Epithelial cell of proximal tubule (primary cell): ENCODE results near the gene FAM90A1. TPM values are rescaled to one million over a fixed set of nuclear protein-coding genes. Genes with fewer than 3 reads are reported as not detected.
"Not testable (repeated sequence)": the region's sequence is repeated elsewhere in the genome, so short reads cannot be mapped to it uniquely, and the experiment has no call there.

Experiments
- DNase-seq: peaks from one replicate; pipeline ENCODE4 v3.0.0-alpha.2; 2011; ENCODE audit warnings: low read depth
- H3K4me3 ChIP-seq: 2 replicates; pipeline ENCODE4 v1.5.1; 2011; ENCODE audit warnings: low read depth, mild to moderate bottlenecking, low read length
- total RNA-seq: library from RNA; depleted of rRNA; stranded (reverse); fragments of >200 nt; gene quantifications from 2 replicates; pipeline ENCODE4 v1.2.3, GENCODE V29; 2015

The FAM90A1 gene, protein sequence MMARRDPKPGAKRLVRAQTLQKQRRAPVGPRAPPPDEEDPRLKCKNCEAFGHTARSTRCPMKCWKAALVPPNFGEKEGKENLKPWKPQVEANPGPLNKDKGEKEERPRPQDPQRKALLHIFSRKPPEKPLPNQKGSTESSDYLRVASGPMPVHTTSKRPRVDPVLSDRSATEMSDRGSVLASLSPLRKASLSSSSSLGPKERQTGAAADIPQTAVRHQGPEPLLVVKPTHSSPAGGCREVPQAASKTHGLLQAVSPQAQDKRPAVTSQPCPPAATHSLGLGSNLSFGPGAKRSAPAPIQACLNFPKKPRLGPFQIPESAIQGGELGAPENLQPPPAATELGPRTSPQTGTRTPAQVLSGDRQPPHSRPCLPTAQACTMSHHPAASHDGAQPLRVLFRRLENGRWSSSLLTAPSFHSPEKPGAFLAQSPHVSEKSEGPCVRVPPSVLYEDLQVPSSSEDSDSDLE
- total RNA-seq: 0.23 TPM in 1 of 2 replicates, not detected in the other

DNA sequence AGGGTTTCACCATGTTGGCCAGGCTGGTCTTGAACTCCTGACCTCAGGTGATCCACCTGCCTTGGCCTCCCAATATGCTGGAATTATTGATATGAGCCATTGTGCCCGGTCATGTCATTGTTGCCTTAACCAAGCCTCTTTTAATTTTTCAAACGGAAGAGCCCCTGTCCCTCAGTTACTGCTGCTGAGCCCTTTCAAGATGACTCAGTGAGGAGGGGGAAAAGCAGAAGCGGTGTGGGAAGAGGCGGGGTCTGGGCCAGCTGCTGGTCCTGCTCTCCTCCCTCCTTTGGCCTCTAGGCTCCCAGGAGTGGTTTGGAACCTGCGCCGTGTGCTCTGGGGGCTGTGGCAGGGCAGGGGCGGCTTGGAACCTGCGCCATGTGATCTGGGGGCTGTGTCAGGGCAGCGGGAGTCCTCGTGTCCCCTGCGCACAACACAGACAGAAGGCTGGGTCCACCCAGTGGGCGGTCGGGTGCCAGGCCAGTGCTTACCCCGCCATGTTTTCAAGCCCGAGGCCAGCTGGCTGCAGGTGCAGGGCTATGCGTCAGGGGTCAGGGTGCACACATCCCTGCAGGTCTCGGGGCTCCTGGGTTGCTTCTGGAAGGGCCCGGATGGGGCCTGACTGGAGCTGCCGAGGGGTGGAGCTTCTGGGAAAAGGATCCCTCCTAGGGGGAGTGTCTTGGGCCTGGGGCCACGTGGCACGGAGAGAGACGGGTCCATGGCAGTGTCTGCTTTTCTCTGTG lies at the start of gene FAM90A1:
FAM90A1 (minus strand) TSS at position 627 of the 740 bp plus-strand sequence. CDS start 2,786 bp downstream, outside the sequence.
- not testable (repeated sequence) for DNase-seq
- H3K4me3 ChIP-seq: peak within 1 kb of the TSS; percentile 44

DNA sequence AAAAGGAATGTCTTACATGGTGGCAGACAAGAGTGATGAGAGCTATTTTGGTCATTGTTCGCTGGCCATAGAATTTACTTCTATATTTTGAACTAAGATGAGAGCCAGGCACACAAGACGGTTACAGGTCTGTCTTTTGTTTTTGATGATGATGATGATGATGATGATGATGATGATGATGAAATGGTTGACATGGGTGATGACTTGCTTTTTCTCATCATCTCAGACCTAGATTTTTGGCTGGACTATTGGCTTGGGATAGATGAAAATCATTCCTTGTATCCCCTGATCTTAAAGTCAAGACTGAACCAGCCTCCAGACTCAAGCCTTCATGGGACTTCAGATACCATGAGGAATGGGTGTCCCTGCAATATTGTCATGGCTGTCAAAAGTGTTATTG lies 49.0 kb upstream of the FAM90A1 start:
- H3K4me3 ChIP-seq, DNase-seq: not testable (repeated sequence)

DNA sequence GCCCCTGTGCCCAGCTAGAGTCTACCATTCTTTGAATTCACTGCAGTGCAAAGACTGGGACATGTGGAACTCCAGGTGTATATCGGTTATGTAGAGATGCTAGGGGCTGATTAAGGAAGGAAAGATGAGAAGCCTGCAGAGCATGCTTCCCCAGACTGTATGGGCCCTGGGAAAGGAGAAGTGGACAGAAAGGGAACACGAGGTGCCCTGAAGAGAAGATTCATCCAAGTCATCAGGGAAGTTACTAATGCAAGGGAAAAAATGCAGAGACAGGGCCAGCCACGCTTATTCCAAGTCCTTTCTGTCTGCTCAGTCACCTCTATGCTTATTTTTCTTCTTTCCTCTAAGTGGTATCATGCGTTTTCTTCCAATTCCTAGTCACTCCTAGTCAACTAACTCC lies 39.3 kb upstream of the FAM90A1 start:
- DNase-seq: not testable (repeated sequence)

DNA sequence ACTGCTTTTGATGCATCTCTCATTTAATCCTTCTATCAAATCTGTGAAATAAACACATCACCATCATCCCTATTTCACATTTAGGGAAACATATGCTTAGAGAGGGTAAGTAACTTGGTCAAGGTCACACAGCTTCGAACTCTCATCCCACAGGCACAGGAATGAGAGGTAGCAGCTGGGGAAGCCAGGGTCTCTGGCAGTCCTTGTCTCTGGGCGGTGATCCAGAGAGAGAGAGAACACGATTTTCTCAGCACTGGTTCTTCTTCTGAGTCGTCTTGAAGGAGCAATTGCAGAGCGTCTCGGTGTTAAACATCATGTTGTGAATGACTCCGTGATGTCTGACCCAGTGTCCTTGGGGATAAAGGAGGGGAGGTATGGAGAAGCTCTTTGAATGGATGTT lies 36.8 kb upstream of the FAM90A1 start:
- H3K4me3 ChIP-seq, DNase-seq: not testable (repeated sequence)

More for the DNA sequence above, 39.3 kb upstream of the FAM90A1 start:
- H3K4me3 ChIP-seq: not testable (repeated sequence)

DNA sequence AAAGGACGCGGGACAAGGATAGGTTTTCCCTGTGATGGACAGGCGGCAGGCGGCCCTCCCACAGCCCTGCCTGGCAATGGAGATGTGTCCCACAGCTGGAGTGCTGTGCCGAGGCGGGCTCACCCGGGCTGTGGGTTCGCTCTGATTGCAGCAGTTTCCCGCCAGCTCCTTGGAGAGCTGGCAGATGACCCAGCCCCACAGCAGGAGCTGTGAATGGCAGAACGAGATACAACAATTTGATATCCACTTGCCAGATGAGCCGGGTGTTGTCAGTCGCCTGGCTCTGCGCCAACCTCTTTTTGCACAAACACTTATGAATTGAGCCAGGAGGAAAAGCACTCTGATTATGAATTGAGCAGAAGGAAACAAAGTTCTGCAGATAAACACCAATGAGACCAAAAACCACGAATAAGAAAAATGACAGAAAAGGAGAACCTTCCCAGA lies 33.7 kb upstream of the FAM90A1 start:
- not testable (repeated sequence) for H3K4me3 ChIP-seq, DNase-seq

DNA sequence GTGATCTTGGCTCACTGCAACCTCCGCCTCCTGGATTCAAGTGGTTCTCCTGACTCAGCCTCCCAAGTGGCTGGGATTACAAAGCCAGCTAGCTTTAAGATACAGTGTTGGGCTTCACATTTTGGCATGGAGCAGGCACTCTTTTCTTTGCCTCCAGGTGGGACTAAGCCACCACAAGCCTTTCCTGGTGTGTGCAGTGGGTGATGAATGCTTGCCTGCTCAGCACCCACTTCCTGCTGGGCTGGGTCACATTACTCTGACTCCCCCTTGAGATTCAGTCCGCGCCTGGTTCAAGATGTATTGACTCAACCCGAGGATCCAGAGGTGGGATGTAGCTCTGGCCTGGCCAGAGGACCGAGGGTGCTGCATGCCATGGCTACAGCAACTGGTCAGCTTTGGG lies 28.9 kb upstream of the FAM90A1 start:
- not testable (repeated sequence) for DNase-seq, H3K4me3 ChIP-seq

DNA sequence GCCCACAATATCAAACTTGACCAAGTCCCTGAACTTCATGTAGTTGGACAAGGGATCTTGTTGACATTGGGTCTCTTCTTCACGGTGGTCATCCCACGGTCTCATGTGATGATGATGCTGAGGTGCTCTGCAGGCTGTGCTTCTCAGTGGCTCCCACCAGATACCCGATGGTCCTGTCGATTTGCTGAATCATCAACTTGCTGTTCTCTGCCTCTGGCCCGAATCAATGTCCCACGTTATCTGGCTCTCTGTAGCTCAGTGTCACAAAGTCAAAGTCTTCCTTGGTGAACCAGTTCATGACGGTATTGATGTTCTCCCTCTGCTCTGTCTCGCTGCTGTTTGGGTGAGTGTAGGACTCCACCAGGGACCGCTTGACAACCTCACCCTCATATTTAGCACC lies 27.3 kb upstream of the FAM90A1 start:
- H3K4me3 ChIP-seq, DNase-seq: not testable (repeated sequence)

DNA sequence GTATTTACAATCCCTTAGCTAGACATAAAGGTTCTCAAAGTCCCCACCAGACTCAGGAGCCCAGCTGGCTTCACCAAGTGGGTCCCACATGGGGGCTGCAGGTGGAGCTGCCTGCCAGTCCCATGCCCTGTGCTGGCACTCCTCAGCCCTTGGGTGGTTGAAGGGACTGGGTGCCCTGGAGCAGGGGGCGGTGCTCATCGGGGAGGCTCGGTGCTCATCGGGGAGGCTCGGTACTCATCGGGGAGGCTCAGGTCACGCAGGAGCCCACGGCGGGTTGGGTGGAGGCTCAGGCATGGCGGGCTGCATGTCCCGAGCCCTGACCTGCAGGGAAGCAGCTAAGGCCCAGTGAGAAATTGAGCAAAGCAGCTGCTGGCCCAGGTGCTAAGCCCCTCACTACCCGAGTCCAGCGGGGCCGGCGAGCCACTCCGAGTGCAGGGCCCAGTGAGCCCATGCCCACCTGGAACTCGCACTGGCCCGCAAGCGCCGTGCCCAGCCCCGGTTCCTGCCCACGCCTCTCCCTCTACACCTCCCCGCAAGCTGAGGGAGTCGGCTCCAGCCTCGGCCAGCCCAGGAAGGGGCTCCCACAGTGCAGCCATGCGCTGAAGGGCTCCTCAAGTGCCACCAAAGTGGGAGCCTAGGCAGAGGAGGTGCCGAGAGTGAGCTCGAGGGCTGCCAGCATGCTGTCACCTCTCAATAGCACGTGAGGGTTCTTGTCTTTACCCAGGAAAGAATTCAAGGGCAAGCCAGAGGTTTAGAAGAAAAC lies 24.8 kb upstream of the FAM90A1 start:
- DNase-seq, H3K4me3 ChIP-seq: not testable (repeated sequence)

DNA sequence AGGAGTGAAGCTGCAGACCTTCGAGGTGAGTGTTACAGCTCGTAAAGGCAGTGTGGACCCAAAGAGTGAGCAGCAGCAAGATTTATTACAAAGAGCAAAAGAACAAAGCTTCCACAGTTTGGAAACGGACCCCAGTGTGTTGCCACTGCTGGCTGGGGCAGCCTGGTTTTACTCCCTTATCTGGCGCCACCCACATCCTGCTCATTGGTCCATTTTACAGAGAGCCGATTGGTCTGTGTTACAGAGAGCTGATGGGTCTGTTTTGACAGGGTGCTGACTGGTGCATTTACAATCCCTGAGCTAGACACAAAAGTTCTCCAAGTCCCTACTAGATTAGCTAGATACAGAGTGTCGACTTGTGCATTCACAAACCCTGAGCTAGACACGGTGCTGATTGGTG lies 24.2 kb upstream of the FAM90A1 start:
- DNase-seq: not testable (repeated sequence)

DNA sequence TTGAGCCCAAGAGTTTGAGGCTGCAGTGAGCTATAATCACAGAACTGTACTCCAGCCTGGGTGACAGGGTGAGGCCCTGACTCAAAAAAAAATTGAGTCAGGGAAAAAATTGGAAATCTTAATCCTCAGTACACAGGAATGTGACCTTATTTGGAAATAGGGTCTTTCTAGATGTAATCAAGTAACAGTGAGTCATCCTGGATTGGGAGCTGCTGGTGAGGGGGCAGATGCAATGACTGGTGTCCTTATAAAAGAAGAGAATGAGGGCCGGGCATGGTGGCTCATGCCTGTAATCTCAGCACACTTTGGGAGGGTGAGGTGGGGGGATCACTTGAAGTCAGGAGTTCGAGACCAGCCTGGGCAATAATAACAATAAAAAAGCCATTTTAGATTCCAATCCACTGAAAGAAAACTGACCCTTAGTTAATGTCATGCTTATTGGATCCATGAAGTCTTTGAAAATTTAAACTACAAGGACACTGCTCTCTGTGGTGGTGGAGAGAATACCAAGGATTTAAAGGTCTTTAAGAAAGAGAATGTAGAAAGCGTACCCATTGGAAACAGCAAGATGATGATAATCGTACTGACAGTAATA lies 19.6 kb upstream of the FAM90A1 start:
- not testable (repeated sequence) for H3K4me3 ChIP-seq, DNase-seq

More for the DNA sequence above, 24.2 kb upstream of the FAM90A1 start:
- not testable (repeated sequence) for H3K4me3 ChIP-seq

DNA sequence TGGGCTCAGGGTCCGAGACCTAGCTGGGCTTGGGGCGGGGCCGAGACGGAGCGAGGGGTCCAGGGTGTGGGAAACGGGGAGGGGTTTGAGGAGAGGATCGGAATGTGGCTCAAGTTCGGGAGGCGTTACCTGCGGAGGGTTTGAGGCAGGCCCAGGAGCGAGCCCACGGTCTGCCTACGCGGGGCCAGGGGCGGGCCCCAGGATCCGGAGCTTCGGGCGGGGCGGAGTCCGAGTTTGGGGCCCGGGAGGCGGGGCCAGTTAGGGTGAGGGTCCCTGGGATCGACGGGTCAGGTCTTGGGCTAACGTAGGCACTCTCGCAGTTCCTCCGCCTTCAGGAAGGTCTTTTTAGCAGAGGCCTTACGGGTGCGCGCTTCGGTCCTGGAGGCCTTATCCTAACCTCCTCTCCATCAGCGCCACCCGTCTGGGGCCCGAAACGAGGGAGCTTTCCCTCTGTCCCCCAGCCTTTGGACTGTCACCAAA lies 16.3 kb upstream of the FAM90A1 start:
- peak overlapping the region; percentile 65 for H3K4me3 ChIP-seq
- DNase-seq: not testable (repeated sequence)

DNA sequence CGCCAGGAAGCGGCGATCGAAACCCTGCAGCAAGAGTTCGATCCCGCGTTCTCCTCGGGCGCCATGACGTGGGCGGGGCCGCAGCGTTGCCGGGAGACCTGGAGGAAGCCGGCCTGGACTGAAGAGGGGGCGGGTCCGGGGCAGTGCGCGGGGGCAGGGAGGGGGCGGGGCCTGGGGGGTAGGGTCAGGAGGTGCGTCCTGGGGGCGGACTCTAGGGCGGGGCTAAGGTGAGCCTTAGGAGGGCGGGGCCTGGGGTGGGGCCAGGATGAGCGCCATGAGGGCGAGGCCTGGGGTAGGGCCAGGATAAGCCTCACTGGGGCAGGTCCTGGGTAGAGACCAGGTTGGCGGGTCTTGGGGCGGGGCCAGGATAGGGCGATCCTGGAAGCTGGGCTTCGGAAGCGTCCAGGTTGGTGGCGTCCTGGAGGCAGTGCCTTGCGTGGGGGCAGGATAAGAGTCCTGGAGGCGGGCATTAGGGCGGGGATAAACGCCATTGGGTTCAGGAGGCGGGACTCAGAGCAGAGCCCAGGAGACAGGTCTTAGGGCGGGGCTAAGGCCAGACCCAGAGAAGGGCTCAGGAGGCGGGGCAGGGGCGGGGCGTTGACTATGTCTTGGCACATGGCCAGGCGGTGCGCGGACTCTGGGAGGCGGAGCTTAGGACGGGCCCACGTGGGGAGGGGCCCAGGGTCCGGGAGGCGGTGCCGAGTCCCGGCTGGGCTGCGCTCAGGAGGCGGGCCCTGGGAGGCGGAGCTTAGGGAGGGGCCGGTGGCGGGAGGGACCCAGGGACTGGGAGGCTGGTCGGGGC lies 15.7 kb upstream of the FAM90A1 start:
- H3K4me3 ChIP-seq: peak overlapping the region; percentile 81

DNA sequence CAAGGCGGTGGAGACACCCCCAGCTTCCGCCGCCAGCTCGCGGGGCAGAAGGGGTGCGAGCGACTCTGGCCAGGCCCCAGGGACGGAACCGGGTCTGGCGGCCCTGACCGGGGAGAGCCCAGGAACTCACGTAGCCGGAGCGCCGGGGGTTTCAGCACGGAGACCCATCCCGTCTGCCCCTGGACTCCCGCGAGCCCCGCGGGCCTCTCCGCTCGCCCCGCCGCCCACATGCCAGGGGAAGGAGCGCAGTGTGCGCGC lies 15.1 kb upstream of the FAM90A1 start:
- H3K4me3 ChIP-seq: peak overlapping the region; percentile 81
- not testable (repeated sequence) for DNase-seq

More for the DNA sequence above, 15.7 kb upstream of the FAM90A1 start:
- peak; percentile 60 for DNase-seq

DNA sequence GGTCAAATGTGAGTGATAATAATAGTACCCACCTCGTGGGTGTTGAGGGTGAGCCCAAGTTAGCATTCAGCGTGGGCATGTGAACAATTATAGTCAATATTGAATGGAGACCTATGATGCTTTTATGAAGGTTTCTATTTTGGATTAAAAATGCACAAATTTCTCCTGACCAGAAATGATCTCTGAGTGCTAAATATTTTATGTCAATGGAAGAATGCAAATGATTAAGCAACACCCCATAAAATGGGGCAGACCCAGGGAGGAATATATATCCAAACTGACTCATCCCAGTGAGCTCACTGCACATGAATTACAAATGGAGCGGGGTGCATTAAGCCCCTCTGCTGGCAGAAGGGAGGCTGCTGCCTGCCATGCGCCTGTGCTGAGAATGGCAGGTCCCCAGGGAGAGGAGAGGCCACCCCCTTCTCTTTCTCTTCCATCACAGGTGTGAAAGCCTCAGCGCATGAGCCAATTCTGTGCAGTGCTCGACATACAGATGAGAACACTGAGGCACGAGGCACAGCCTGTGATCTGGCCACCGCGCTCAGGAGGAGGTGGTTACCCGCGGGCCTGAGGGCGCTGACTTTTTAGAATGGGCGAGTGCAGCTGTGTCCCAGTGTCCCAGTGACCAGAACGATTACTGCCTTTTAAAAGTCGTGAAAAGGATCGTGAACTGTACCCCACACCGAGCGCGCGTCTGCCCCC lies 14.7 kb upstream of the FAM90A1 start:
- DNase-seq: not testable (repeated sequence)

DNA sequence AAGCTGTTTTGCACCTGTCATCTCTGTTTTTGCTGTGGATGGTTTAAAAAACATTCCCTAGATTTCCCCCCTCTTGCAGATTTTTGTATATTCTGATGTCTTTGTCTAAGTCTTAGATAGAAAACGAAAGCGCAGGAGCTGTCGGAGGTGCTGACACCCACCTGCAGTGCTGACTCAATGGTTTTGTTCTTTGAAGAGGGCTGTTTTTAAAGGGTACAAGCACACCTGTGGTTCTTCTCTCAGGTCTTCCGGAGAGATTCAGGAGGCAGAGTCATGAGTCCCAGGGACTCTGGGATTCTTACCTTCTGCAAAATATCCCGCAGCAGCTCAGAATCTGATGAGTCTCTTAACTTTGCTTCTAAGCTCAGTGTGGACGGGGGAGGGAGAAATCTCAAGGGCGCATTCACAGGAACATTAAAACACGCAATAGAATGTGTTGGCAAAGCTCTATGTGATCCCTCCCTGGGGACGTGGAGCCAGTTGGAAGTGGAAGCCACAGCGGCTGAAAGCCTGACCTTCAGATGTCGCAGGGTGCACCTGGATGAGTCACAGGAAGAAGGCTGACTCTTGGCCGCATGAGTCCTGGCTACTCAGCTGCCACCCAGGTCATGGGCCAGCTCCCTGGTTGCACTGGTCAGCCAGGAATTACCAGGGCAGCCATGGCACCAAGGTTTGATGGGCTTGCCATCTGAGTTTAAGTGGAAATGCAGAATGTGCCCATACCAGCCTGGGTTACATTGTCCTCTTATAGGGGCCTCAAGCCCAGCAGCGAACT lies 13.1 kb upstream of the FAM90A1 start:
- H3K4me3 ChIP-seq, DNase-seq: not testable (repeated sequence)

More for the DNA sequence above, 14.7 kb upstream of the FAM90A1 start:
- peak overlapping the region; percentile 81 for H3K4me3 ChIP-seq

DNA sequence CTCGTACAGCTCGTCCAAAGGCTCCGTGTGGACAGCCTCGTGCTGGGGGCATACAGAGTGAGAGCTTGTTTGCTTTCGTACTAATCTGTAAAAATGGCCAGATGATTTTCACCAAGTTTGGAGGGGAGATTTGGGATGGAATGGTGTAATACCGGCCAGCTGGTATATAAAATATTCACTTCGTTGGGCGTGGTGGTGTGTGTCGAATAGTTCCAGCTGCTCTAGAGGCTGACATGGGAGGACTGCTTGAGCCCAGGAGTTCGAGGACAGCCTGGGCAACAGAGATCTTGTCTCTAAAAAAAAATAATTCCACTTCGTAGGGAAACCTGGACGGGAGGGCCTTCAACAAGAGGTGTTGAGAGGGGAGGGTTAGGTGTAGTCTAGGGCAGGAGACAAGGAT lies 9.6 kb upstream of the FAM90A1 start:
- H3K4me3 ChIP-seq, DNase-seq: not testable (repeated sequence)
